ENCODE data around the gene PDHA1.

PDHA1 gene

GRCh38 chrX:19377799-19378198, 34.1 kb downstream of the PDHA1 start:
- no peak for DNase-seq (ENCODE audit: low read depth in 1 of 2, low spot score in 1 of 2)
- H3K27me3 ChIP-seq (ENCODE audit: insufficient read depth, poor library complexity, severe bottlenecking), result no peaks in the 10 kb centered on the region
- no peak for TF ChIP-seq GABPA (IDR thresholded peaks at IDR 0.05; ENCODE audit: low read depth)
- no peak for TF ChIP-seq CTCF (IDR thresholded peaks at IDR 0.05; ENCODE audit: insufficient read depth, low read length)
- no peak for TF ChIP-seq POLR2AphosphoS5 (IDR thresholded peaks at IDR 0.05; ENCODE audit: low read depth)
- TF ChIP-seq SPI1 (IDR thresholded peaks at IDR 0.05; ENCODE audit: borderline replicate concordance, low read depth), result no peak
- TF ChIP-seq REST (IDR thresholded peaks at IDR 0.05; ENCODE audit: insufficient replicate concordance, low read depth), result no peak
- no peak overlapping the region for H3K27ac ChIP-seq (replicated peaks)
- H3K4me3 ChIP-seq (replicated peaks; ENCODE audit: insufficient read depth, low read length), result no peak overlapping the region

GRCh38 chrX:19381326-19381725, 37.6 kb downstream of the PDHA1 start:
- no peak for DNase-seq (ENCODE audit: low read depth in 1 of 2, low spot score in 1 of 2)
- Histone ChIP-seq H3K27me3 (ENCODE audit: insufficient read depth, poor library complexity, severe bottlenecking) (no peaks in the 10 kb centered on the region), H3K27ac (replicated peaks) (no peak overlapping the region)

More at GRCh38 chrX:19381326-19381725, 37.6 kb downstream of the PDHA1 start:
- no peak overlapping the region for H3K4me3 ChIP-seq (replicated peaks; ENCODE audit: insufficient read depth, low read length)
- no peak for TF ChIP-seq SPI1 (IDR thresholded peaks at IDR 0.05; ENCODE audit: borderline replicate concordance, low read depth)
- TF ChIP-seq GABPA (IDR thresholded peaks at IDR 0.05; ENCODE audit: low read depth), result no peak
- no peak for TF ChIP-seq REST (IDR thresholded peaks at IDR 0.05; ENCODE audit: insufficient replicate concordance, low read depth)
- TF ChIP-seq CTCF (IDR thresholded peaks at IDR 0.05; ENCODE audit: insufficient read depth, low read length), result no peak
- TF ChIP-seq POLR2AphosphoS5 (IDR thresholded peaks at IDR 0.05; ENCODE audit: low read depth), result no peak

Measured in HL-60 (cell line).